Caco-2 (cell line): Measurements from ENCODE around the gene PTPRN2. TPM values are rescaled to one million over a fixed set of nuclear protein-coding genes. Genes with fewer than 3 reads are reported as not detected.

Experiments
- BruUV-seq: library from RNA; stranded (reverse); fragments of 400-500 nt; replicated peaks from 2 replicates; lab custom pipeline; 2021; lab: Mats Ljungman, UMichigan
- CTCF ChIA-PET: fragments of 300-600 bp; sonication (Branson Sonifier 250); formaldehyde crosslinking; loops from one replicate; lab custom pipeline; 2022; ENCODE audit warnings: antibody characterized with exemption; lab: Charles Lee
- POLR2A ChIA-PET: fragments of 300-600 bp; sonication (Branson Sonifier 250); formaldehyde crosslinking; loops from one replicate; lab custom pipeline; 2022; ENCODE audit warnings: antibody characterized with exemption; lab: Charles Lee
- DNase-seq, 2 experiments: peaks; one replicate each; pipeline versions ENCODE4 v3.0.0 to v3.0.0-alpha.2; 2020 to 2022
- H3K27me3 ChIP-seq: replicated peaks from 2 replicates; pipeline ENCODE4 v1.6.0; 2011; ENCODE audit warnings: low read length; ENCODE audit not compliant: control insufficient read depth, insufficient read depth
- H3K36me3 ChIP-seq: 2 replicates; pipeline ENCODE4 v1.5.1; 2011; ENCODE audit warnings: low read length; ENCODE audit not compliant: control insufficient read depth, insufficient read depth
- H3K4me1 ChIP-seq: fragments of 250-450 bp; sonication (Bioruptor Pico); 2 replicates; pipeline ENCODE4 v1.5.1; 2020; ENCODE audit warnings: mild to moderate bottlenecking
- H3K4me3 ChIP-seq: 2 replicates; pipeline ENCODE4 v1.5.1; 2011; ENCODE audit warnings: low read depth, mild to moderate bottlenecking, control low read depth, low read length
- H3K9me3 ChIP-seq: fragments of 250-450 bp; sonication (Bioruptor Pico); 2 replicates; pipeline ENCODE4 v1.5.1; 2020; ENCODE audit warnings: mild to moderate bottlenecking, moderate library complexity
- H3K27ac Mint-ChIP-seq: one replicate; pipeline ENCODE4 v1.8.0; 2022; ENCODE audit warnings: mixed read lengths; ENCODE audit not compliant: unreplicated experiment
- H3K27me3 Mint-ChIP-seq: one replicate; pipeline ENCODE4 v1.8.0; 2022; ENCODE audit warnings: mixed read lengths; ENCODE audit not compliant: insufficient read depth, unreplicated experiment
- H3K36me3 Mint-ChIP-seq: one replicate; pipeline ENCODE4 v1.8.0; 2022; ENCODE audit warnings: mild to moderate bottlenecking, mixed read lengths; ENCODE audit not compliant: insufficient read depth, unreplicated experiment
- H3K4me1 Mint-ChIP-seq: one replicate; pipeline ENCODE4 v1.8.0; 2022; ENCODE audit warnings: low read depth, mixed read lengths; ENCODE audit not compliant: unreplicated experiment
- H3K4me3 Mint-ChIP-seq: one replicate; pipeline ENCODE4 v1.8.0; 2022; ENCODE audit warnings: mild to moderate bottlenecking, moderate library complexity, mixed read lengths; ENCODE audit not compliant: unreplicated experiment
- H3K9me3 Mint-ChIP-seq: one replicate; pipeline ENCODE4 v1.8.0; 2022; ENCODE audit warnings: mixed read lengths; ENCODE audit not compliant: unreplicated experiment
- intact Hi-C: fragments of 100-400 bp; cut with micrococcal nuclease; formaldehyde crosslinking; loops from one replicate; pipeline ENCODE4 v1.10.0; 2022; ENCODE audit not compliant: unreplicated experiment
- total RNA-seq: library from RNA; stranded (reverse); gene quantifications from 2 replicates; pipeline ENCODE4 v1.2.3, GENCODE V29; 2022
- TF ChIP-seq, protein P1 (sequence below), 2 experiments: fragments of 200-600 bp in 1 of 2; IDR thresholded peaks; 1 replicate in 1 of 2; 2 replicates in 1 of 2; pipeline versions ENCODE4 v1.5.1 to v1.8.0; 2011 to 2022; ENCODE audit warnings: antibody characterized with exemption in 1 of 2, control low read depth in 1 of 2, inconsistent platforms in 1 of 2, low read depth in 1 of 2, low read length in 1 of 2, mild to moderate bottlenecking in 1 of 2, moderate library complexity in 1 of 2; ENCODE audit not compliant: insufficient read depth in 1 of 2, severe bottlenecking in 1 of 2, unreplicated experiment in 1 of 2

PTPRN2 gene
- total RNA-seq, 1 experiment from 2014 or later, result 1.4 TPM

DNA sequence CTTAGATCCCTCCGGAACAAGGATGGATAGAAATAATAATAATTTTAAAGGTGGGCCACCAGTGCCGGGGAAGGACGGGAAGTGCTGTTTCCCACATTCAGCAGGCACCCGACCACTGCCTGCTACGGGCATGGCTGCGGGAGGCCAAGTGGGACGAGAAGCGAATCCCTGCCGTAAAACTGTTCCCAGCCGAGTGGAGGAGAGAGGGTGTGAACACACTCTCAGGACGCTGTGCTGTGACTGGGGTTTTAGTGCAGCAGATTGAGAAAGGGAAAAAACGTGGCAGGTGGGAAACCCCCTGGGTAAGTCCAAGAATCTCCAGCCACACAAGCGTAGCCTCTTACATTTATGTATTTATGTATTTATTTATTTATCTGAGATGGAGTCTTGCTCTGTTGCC lies 1092.0 kb downstream of the PTPRN2 start:
- TF ChIP-seq, protein P1, sequence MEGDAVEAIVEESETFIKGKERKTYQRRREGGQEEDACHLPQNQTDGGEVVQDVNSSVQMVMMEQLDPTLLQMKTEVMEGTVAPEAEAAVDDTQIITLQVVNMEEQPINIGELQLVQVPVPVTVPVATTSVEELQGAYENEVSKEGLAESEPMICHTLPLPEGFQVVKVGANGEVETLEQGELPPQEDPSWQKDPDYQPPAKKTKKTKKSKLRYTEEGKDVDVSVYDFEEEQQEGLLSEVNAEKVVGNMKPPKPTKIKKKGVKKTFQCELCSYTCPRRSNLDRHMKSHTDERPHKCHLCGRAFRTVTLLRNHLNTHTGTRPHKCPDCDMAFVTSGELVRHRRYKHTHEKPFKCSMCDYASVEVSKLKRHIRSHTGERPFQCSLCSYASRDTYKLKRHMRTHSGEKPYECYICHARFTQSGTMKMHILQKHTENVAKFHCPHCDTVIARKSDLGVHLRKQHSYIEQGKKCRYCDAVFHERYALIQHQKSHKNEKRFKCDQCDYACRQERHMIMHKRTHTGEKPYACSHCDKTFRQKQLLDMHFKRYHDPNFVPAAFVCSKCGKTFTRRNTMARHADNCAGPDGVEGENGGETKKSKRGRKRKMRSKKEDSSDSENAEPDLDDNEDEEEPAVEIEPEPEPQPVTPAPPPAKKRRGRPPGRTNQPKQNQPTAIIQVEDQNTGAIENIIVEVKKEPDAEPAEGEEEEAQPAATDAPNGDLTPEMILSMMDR (IDR thresholded peaks at IDR 0.05; ENCODE audit: insufficient read depth in 1 of 2, low read depth in 1 of 2, low read length in 1 of 2, severe bottlenecking in 1 of 2, unreplicated experiment in 1 of 2), result no peak
- Histone ChIP-seq H3K4me1 (no peaks in the 10 kb centered on the region), H3K4me3 (no peak overlapping the region), H3K27me3 (no peaks in the 10 kb centered on the region), H3K9me3 (peaks cover 8% of the 10 kb centered on the region; the same call in 1 of the 2 replicates), H3K36me3 (no peaks in the 10 kb centered on the region)
- Mint-ChIP-seq H3K27ac (no peak overlapping the region), H3K36me3 (no peaks in the 10 kb centered on the region), H3K27me3 (peaks cover 6% of the 10 kb centered on the region), H3K9me3 (peaks cover 18% of the 10 kb centered on the region), H3K4me1 (no peaks in the 10 kb centered on the region), H3K4me3 (no peak overlapping the region)
- intact Hi-C loops, result no loop called here
- POLR2A ChIA-PET, result no interaction called here
- no peak for DNase-seq
- BruUV-seq, result no TSS peak
- CTCF ChIA-PET, result no interaction called here

DNA sequence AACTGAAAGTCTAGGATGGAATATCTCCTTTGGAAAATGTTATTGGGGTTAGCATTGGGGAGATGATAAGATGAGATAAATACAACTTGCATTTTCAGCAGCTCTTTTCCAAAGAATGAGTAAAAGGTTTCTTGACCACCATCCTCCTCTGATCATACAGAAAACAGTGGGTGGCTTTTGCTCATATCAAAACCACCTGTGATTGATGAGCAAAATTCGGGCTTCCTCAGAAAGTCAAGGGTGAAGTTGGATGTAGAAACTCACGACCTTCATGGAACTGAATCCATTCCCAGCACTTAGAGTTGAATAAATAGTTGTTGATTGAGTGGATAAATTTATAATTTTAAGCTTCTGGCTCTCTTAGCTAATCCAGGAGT lies 1092.5 kb downstream of the PTPRN2 start:
- DNase-seq, result no peak
- no peaks in the 10 kb centered on the region for H3K4me1 ChIP-seq
- no peak overlapping the region for H3K4me3 Mint-ChIP-seq
- CTCF ChIA-PET, result no interaction called here
- no peak overlapping the region for H3K4me3 ChIP-seq
- H3K27ac Mint-ChIP-seq, result no peak overlapping the region
- H3K9me3 ChIP-seq, result peaks cover 8% of the 10 kb centered on the region; the same call in 1 of the 2 replicates
- intact Hi-C loops, result no loop called here
- no peaks in the 10 kb centered on the region for H3K36me3 Mint-ChIP-seq
- H3K27me3 ChIP-seq, result no peaks in the 10 kb centered on the region
- H3K27me3 Mint-ChIP-seq, result peaks cover 6% of the 10 kb centered on the region
- no peaks in the 10 kb centered on the region for H3K4me1 Mint-ChIP-seq
- POLR2A ChIA-PET, result no interaction called here
- TF ChIP-seq, protein P1 (IDR thresholded peaks at IDR 0.05; ENCODE audit: insufficient read depth in 1 of 2, low read depth in 1 of 2, low read length in 1 of 2, severe bottlenecking in 1 of 2, unreplicated experiment in 1 of 2), result no peak
- H3K9me3 Mint-ChIP-seq, result peaks cover 18% of the 10 kb centered on the region
- no peaks in the 10 kb centered on the region for H3K36me3 ChIP-seq
- no TSS peak for BruUV-seq

DNA sequence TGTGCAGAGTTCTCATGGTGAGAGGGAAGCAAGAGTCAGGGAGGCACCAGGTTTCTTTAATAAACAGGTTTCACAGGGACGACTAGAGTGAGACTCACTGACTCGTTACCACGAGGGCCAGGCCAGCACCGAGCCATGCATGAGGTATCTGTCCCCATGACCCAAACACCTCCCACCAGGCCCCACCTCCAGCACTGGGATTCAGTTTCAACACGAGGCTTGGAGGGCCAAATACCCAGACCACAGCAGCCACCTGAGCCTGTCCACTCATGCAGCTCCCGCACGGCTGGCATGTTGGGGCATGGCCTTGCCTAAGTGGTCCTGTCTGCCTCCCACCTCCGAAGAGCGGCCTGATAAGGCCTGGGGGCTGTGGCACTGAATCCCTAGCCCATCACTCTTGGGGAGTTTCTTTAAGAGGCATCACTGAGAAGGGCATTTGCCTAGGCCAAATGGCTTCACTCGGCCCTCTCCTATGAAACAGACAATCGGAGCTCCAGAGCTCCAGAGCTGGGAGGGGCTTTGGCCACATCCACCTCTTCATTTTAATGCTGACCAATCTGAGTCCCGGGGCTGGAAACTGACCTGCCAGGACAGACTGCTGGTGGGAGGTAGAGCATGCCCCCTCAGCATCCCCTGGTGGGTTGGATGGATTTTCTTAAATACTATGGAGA lies 1093.0 kb downstream of the PTPRN2 start:
- peaks cover 6% of the 10 kb centered on the region for H3K27me3 Mint-ChIP-seq
- CTCF ChIA-PET, result no interaction called here

More for the DNA sequence above, 1093.0 kb downstream of the PTPRN2 start:
- BruUV-seq, result no TSS peak
- no peaks in the 10 kb centered on the region for H3K4me1 Mint-ChIP-seq
- no peak overlapping the region for H3K4me3 Mint-ChIP-seq
- TF ChIP-seq, protein P1 (IDR thresholded peaks at IDR 0.05; ENCODE audit: insufficient read depth in 1 of 2, low read depth in 1 of 2, low read length in 1 of 2, severe bottlenecking in 1 of 2, unreplicated experiment in 1 of 2), result no peak
- peaks cover 18% of the 10 kb centered on the region for H3K9me3 Mint-ChIP-seq
- H3K27ac Mint-ChIP-seq, result no peak overlapping the region
- intact Hi-C loops, result no loop called here
- Histone ChIP-seq H3K4me3 (no peak overlapping the region), H3K27me3 (no peaks in the 10 kb centered on the region), H3K4me1 (no peaks in the 10 kb centered on the region), H3K36me3 (no peaks in the 10 kb centered on the region), H3K9me3 (peaks cover 8% of the 10 kb centered on the region; the same call in 1 of the 2 replicates)
- H3K36me3 Mint-ChIP-seq, result no peaks in the 10 kb centered on the region
- POLR2A ChIA-PET, result no interaction called here
- no peak for DNase-seq
